Measurements from ENCODE around the gene CPNE7. TPM values are rescaled to one million over a fixed set of nuclear protein-coding genes. Genes with fewer than 3 reads are reported as not detected.

The CPNE7 gene
- total RNA-seq, 1 donor from 2014 or later = 3.6 TPM

DNA sequence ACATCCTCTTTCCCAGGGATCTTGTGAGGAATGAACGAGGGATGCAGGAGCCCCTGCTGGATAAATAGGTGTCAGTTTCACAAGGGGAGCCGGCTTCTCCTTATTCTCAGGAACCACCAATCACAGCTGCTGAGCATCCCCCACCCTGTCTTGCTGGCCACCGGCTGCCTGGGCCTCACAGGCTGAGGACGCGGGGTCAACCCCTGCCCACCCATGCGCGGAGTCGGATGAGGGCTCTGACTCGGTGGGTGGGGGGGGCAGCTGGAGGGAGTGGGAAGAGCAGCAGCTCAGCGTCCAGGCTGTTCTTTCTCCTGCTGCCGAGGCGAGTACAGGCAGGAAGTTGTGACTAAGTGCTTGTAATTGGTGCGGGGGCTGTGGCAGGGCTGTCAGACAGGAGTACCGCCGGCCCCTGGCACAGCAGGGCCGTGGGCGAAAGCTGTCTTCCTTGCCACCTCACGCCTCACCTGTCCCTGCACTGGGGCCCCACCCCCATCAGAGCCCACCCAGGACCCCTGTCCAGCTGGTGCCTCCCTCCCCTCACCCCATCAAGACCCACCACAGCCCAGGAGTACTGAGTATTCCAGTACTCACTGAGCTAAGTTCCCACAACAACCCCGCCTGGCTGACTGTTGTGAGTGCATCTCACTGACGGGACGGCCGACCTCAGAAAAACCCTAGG lies 26.9 kb downstream of the CPNE7 start:
- DNase-seq (ENCODE audit: low spot score) = no peak

DNA sequence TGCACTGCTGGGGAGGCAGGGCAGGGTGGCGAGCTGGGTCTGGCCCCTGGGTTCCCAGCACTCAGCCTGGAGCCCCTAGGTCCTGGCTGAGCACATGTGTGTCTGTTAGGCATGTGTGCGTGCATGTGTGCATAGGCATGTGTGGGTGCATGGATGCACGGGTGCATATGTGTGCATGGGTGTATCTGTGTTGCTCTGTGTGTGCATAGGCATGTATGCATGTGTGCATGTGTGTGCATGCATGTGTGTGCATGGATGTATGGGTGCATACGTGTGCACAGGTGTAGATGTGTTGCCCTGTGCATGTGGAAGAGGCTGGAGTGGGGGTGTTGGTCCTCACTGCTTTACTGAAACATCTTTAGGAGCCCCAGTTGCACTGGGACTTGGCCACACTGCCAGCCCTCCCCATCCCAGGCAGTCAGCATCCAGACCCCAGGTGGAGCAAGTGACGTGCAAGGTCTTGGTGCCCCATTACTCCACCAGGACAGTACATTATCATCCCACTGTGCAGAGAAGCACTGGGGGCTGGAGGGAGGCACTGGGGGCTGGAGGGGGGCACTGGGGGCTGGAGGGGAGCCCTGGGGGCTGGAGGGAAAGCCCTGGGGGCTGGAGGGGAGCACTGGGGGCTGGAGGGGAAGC lies 27.5 kb downstream of the CPNE7 start:
- no peak for DNase-seq (ENCODE audit: low spot score)

DNA sequence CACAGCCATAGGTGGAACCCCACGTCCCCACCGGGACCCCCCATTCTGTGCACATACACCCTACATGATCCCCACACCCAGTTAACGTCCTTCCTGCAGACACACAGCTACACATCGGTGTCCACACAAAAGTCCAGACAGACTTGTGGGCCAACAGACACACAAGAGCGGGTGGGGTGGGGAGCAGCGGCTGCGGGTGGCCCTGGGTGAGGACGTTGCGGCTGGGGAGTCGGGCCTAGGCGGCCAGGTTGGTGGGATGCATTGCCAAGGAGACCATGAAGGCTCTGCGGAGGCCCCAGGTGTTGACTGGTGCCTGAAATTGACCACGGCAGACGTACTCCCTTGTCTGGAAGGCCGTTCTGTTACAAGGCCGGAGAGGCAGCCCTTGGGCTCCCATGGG lies 29.2 kb downstream of the CPNE7 start:
- no peak for DNase-seq (ENCODE audit: low spot score)

DNA sequence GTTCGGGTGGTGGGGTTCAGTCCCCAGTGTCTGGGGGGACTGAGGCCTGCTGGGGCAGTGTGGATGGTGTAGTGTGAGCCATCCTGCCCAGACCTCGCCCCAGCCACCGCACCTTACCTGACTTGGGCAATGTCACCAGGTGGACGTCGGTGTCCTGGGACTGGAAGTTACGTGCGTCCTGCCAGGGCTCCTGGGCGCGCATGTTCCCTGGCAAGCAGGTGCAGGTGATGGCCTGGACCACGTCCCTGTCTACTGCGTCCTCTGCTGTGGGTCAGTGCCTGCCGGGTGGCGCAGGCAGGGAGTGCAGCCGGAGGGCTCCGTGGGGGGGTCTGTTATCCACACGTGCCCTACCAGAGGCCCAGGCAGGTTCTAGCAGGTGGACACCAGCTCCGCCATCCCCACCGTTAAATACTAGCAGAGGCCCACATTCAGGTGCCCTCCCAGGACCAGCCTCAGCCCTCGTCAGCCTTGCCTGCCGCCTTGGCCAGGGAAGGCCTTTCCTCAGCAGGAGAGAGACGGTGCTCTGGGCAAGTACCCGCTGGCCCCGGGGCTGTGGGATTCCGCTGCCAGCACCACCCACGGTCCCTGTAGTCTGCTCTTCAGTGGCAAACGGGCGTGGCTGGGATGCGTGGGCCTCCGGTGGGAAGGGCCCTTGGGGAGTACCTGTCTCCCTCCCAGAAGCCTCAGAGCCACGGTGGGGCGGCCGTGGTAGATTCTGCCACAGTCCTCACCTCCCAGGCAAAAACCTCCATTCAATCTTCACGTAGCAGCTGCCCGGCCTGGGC lies 29.8 kb downstream of the CPNE7 start:
- no peak for DNase-seq (ENCODE audit: low spot score)

DNA sequence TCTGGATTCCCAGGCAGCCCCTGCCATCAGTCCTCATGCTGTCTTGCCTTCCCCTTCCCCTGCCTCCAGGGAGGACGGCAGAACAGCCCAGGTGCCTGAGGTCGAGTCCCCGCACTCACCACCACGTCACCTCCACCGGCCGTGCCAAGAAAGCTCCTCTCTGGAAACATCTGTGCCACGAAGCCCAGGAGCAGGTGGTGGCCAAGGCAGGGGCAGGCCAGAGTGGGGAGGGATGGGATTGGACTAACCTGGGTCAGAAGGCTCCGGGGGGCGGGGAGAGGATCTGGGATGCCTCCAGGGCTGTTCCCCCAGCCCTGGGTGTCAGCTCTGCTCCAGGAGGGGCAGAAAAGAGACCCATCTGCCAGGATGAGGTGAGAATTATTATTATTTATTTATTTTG lies 30.4 kb downstream of the CPNE7 start:
- DNase-seq (ENCODE audit: low spot score) = no peak

DNA sequence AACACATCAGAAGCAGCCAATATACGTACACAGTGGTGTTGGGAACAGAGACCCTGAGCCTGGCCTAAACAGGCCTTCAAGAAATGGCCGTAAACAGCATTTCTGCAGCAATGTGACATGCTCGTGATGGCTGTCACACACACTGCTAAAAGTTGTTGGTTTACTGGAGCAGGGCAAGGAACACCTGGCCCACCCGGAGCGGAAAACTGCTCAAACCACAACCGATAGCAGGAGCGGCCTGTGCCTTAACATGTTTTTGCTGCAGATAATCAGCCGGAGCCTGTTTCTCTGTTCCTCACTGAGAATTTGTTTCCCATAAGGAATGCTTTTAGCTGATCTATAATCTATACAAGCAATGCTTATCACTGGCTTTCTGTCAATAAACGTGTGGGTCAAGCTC lies 31.9 kb downstream of the CPNE7 start:
- DNase-seq (ENCODE audit: low spot score) = no peak

DNA sequence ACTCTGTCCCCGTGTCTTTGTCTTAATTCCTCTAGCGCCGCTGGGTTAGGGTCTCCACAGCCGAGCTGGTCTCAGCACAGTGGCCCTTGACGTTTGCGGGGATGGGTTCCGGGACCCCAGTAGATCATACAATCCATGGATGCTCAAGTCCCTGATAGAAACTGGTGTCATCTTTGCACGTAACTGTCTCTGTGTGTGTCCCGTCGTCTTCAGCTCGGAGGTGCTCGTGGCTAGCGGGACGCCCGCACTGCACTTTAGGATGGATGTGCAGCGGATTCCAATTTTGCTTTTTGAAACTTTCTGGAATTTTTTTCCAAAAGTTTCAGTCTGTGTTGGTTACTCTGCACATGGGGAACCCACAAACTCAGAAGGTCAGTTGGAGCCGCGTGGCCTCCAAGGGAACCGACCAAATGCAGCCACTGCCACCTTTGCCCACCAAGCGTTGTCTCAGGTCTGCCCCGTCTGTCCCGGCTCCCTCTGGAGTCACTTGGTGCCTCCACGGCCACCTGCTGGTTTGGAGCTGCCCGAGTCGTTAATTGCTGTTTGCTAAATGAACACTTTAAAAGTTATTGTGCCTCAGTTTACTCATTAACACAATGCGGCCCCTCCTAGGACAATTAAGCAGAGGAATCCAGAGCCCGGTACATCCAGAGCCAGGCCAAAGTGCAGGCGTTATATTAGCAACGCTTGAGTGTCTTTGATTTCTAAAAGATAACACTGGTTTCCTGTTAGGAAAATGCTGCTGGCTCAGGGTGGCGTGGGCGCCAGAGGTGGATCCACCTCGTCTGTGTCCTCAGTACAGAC lies 32.6 kb downstream of the CPNE7 start:
- no peak for DNase-seq (ENCODE audit: low spot score)

DNA sequence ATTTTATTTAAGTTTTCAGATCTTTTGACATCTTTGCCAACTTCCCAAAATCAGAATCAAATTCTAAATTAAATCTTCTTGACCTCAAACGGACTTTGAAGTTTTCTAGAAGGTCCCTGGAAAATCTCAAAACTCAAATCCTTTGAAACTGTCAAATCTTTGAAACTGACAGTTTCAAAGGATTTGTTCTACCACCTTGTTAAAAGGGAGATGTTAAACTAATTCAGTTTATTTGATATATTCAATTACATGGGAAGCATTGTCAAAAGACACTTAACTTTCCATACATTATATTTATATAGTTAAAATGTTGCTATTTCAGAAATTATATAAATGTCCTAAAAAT lies 34.5 kb downstream of the CPNE7 start:
- no peak for DNase-seq (ENCODE audit: low spot score)

DNA sequence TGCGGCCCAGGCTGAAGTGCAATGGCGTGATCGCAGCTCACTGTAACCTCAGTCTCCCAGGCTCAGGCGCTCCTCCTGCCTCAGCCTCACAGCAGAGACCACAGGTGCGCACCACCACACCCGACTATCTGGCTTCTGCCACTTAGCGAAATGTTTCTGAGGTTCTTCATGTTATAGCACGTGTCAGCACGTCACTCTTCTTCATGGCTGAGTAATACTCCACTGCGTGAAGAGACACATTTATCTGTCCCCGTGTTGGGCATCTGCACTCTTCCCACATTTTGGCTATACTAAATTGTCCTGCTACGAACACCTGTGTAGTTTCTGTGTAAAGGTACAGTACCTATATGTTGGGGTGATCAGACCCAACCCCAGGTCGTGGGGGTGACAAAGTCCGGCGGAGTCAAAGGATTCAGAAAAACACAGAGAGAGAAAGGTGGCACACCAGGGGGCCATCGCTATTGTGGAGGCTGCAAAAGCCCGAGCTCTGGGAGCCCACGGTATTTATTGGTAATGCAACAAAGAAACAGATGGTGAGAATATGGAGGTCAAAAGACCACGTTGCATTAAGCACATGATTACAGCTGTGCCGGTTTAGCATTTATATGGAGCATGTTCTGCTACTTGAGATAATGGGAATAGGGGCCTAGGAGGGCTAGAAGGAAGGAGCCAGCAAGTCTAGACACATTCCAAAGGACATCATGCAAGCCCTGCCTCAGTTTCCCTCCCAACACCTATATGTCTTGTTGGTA lies 37.0 kb downstream of the CPNE7 start:
- no peak for DNase-seq (ENCODE audit: low spot score)

DNA sequence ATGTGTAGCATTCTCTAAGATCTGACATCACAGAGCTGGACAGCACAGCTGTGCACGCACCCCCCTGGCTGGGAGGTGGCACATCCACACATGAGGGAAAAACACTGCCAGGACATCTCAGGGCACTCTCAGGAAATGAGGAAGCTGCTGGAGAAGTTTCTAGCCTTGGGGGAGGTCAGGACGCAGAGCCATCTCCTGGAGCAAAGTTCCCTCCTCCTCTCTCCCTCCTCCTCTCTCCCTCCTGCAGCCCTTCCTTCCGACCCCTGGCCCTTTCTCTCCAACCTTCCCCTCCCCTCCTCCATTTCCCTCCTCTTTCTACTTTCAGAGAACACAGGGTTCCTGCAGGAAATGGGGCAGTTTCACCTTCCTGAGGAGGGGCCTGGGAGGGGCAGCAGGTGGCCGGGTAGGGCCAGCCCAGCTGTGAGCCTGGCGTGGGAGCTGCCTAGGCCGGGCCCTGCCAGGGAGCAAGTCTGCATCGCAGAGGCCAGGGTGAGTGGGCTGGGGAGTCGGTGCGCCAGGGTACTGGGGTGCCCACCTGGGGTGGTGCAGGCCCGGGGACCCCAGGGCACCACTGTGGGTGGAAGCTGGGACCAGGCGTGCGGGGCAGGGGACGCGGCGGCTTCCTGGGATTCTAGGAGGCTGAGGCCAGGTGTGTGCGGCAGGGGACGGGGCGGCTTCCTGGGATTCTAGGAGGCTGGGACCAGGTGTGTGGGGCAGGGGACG lies 37.8 kb downstream of the CPNE7 start, which contains the start of gene DPEP1:
Gene DPEP1, plus strand, starts transcription at position 412 of the 723 bp plus-strand sequence. CDS start 16,769 bp downstream, outside the sequence.
- no peak for DNase-seq (ENCODE audit: low spot score)

DNA sequence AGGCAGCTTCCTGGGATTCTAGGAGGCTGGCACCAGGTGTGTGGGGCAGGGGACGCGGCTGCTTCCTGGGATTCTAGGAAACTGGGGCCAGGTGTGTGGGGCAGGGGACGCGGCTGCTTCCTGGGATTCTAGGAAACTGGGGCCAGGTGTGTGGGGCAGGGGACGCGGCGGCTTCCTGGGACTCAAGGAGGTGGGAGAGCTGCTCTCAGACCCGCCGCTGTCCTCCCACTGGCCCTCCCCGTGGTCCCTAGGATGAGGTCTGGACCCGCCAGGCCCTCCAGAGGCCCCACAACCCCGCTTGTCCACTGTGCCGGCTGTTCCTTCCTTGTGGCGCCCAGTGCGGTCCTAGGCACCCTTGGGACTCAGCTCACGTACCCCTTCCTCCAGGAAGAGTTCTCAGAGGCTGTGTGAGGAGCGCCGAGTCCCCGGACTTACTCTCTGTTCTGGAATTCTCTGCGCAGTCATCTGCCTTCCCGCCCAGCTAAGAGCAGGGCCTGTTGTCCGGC lies 38.4 kb downstream of the CPNE7 start:
- no peak for DNase-seq (ENCODE audit: low spot score)

DNA sequence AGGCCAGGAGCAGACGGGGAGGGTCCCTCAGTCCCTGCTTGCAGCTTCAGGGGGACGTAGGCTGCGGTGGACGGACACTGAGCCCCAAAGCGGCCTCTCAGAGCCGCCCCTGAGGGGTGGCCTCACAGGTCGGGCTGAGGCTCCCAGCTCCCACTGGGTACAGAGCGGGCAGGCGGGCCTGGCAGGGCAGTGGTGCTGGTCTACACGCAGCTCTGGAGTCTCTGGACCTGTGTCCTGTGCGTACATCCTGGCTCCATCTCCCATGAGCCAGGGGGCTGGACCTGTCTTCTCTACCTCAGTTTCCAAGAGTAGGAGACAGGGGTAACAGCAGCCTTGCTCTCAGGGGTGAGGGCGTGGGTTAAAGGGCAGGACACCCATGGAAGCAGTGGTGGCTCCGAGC lies 39.6 kb downstream of the CPNE7 start:
- DNase-seq (ENCODE audit: low spot score) = no peak

DNA sequence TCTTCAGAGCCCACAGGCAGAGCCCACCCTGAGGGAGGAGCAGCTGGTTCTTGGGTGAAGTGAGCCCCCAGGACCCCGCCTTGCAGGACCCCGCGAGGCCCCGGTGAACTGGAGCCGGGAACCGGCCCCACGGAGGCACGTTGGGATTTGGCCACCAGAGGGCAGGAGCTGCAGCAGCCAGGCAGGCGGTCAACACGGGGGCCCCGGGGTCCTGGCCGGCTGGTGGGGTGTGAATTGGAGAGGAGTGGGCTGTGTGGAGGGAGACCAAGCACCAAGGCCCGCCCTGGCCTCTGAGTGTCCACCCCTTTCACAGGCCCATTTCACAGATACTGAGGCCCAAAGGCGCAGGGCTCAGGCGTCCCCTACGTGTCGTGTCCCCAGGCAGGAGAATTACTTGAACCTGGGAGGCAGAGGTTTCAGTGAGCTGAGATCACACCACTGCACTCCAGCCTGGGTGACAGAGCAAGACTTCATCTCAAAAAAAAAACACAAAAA lies 40.1 kb downstream of the CPNE7 start:
- no peak for DNase-seq (ENCODE audit: low spot score)

DNA sequence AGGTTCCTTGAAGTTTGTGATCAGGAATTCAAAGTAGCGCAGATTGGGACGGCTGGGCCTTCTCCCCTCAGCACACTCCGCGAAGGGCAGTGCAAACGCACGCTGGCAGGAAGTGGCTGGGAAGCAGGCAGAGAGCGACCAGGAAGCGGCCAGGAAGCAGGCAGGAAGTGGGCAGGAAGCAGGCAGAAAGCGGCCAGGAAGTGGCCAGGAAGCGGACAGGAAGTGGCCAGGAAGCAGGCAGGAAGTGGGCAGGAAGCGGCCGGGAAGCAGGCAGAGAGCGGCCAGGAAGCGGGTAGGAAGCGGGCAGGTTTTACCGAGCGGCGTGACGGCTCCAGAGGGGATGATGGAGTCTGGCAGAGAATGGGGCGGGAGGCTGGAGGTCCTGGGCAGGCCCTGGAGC lies 41.1 kb downstream of the CPNE7 start:
- no peak for DNase-seq (ENCODE audit: low spot score)

DNA sequence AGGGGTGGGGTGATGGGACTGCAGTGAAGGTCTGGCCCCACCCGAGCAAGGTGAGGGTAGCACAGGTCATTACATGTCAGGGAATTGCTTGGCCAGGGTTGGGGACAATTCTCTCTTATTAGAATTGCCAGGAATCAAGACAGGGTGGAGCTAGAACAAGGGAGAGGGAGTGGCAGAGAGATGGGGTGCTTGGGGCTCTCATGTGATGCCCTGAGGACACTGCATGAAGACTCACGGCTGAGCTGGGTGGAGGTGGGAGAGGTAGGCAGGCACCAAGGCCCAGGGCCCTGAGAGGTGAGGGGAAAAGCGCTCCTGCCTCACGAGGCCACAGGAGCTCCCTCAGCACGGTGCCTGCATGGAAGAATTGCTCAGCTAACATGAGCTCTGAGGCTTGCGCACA lies 41.5 kb downstream of the CPNE7 start:
- no peak for DNase-seq (ENCODE audit: low spot score)

DNA sequence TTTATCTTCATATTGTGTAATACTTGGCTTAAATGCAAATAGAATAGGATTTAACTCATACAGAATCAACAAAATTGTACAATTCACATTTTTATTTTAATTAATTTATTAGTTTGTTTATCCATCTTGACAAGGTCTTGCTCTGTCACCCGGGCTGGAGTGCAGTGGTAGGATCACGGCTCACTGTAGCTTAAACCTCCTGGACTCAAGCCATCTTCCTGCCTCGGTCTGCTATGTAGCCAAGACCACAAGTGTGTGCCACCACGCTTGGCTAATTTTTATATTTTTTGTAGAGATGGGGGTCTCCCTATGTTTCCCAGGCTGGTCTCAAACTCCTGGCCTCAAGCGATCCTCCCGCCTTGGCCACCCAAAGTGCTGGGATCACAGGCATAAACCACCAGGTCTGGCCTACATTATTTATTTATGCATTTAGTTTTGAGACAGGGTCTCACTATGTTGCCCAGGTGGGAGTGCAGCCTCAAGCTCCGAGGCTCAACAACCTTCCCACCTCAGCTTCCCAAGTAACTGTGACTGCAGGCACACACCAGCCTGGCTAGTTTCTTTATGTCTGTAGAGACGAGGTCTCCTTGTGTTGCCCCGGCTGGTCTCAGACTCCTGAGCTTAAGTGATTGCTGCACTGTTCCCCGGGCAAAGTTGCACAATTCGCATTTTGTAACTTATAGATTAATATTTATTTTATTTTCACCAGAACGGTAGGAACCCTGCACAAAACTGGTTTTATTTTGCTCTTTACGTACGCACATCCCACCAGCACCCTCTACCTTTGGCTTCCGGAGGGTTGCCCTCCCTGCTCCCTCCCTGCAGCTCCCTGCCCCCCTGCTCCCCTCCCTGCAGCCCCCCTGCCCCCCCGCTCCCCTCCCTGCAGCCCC lies 42.8 kb downstream of the CPNE7 start:
- DNase-seq (ENCODE audit: low spot score) = no peak

DNA sequence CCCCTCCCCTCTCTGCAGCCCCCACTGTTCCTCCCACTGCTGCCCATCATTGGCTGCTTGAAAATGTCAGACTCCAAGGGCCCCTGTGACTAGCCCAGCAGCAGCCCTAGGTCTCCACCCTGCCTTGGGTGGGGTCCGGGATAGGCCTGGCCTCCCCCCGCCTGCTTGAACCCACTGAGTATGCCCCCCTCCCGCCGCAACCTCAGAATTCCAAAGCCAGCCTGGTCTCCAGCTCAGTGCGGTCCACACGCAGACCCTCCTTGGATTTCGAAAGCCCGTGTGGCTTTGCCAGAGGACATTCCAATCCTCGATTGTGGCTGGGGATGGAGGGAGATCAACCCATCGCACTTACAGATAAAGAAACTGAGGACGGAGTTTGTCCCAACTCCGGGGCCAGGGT lies 44.3 kb downstream of the CPNE7 start:
- DNase-seq (ENCODE audit: low spot score) = no peak

DNA sequence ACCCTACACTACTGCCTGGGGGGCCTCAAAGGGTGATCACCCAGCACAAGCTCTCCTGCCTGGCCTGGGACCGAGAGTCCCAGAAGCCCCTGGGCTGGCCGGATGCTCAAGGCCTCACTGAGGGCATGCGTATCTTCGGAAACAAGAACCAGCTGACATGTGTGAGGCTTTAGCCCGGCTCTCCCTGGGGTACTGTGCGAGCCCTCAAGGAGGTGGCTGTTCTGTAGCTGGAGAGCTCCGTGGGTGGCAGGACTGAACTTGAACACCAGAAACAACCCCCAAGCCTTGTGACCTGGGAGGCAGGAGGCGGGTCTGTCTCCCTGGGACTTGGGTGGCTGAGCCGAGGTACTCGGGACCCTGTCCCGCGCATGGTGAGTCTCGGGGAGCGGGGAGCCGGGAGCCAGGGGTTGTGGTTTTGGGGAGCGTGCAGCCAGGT lies 44.9 kb downstream of the CPNE7 start:
- DNase-seq (ENCODE audit: low spot score) = no peak

DNA sequence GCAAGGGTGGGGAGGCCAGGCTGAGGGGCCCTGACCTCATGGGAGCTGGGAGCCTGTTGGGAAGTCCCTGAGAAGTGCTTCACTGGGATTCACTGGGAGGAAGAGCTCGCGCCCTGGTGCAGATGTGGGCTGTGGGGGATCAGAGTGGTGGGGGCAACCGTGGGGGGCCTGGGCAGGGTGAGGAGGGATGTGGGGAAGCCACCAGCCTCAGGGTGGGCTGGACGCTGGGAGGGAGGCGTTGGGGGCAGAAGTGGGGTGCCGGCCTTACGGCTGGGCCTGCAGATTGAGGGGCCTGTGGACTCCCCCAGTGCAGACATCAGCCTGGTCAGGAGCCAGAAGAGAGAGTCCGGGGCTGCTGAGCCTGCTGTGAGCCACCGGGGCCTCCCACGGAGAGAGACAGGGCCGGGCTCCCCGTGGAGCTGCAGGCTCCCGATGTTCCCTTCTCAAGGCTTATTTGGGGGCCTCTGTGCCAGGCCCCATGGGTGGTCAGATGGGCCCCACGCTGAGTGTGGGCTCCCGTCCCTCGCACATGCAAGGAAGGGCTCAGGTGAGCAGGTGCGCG lies 45.7 kb downstream of the CPNE7 start:
- no peak for DNase-seq (ENCODE audit: low spot score)
